HG03439 (cell line): ENCODE results near the gene CACNA1H.
"Not testable (repeated sequence)": the region's sequence is repeated elsewhere in the genome, so short reads cannot be mapped to it uniquely, and the experiment has no call there.

Source experiments
- ATAC-seq: cut with Tn5 transposase; IDR thresholded peaks from one replicate; pipeline ENCODE4 v1.9.1; 2021; ENCODE audit warnings: mild to moderate bottlenecking, moderate library complexity; ENCODE audit not compliant: unreplicated experiment

Gene CACNA1H

DNA sequence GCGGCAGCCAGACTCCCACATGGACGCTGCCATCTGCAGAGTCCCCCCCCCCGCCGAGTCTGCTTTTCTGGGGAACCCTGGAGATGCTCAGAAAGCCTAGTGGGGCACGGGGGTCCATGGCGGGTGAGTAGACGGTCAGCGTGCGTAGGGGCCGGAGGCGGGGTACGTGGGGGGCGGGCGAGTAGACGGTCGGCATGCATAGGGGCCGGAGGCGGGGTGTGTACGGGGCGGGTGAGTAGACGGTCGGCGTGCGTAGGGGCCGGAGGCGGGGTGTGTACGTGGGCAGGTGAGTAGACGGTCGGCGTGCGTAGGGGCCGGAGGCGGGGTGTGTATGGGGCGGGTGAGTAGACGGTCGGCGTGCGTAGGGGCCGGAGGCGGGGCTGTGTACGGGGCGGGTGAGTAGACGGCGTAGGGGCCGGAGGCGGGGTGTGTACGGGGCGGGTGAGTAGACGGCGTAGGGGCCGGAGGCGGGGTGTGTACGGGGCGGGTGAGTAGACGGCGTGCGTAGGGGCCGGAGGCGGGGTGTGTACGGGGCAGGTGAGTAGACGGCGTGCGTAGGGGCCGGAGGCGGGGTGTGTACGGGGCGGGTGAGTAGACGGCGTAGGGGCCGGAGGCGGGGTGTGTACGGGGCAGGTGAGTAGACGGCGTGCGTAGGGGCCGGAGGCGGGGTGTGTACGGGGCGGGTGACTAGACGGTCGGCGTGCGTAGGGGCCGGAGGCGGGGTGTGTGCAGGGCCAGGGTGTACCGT, 32.7 kb downstream of the CACNA1H start:
- ATAC-seq = not testable (repeated sequence)

DNA sequence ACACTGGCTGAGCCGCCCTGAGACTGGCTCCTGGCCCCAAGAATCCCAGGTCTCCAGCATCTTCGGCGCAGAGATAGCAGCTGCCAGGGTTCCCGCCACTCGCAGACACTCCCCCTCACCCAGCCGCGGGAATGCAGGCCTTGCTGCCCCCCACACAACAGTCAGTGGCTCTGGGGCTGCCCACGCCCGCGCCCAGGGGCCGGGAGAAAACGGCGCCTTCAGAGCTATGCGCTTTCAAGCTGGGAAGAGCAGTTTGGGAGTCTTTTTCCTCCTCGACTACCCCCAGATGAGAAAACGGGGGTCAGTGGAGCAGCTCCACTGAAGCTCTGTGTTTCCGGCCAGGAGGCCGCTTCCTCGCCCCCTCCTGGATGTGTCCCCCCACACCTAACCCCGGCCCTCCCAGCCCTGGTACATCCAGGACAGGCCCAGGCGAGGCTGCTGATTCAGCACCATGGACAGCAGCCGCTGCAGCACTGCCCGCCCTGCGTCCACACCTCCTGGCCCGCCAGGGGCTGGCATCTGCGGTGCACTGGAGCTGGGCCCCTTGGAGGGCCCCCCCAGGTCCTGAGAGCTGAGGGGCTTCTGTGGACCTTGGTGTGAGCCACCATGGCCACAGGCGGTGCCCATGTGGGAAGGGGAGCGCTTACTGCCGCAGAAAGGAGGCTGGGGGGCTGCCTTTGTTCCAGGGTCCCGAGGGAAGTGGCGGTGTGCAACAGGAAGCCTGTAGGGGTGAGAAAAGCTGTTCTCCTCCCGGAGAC, 35.7 kb downstream of the CACNA1H start:
- ATAC-seq = no peak

DNA sequence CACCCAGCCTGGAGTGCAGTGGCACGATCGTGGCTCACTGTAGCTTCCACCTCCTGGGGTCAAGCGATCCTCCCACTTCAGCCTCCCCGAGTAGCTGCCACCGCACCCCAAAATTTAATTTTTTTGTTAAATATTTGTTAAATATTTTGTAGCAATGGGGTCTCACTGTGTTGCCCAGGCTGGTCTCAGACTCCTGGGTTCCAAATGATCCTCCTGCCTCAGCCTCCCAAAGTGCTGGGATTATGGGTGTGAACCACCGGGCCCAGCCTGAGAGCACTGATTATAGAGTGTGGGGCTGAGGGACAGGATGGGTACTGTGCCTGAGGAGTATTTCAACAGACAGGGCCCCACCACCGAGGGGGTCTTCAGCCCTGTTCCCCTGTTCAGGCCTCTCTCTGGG, 36.5 kb downstream of the CACNA1H start:
- no peak for ATAC-seq

DNA sequence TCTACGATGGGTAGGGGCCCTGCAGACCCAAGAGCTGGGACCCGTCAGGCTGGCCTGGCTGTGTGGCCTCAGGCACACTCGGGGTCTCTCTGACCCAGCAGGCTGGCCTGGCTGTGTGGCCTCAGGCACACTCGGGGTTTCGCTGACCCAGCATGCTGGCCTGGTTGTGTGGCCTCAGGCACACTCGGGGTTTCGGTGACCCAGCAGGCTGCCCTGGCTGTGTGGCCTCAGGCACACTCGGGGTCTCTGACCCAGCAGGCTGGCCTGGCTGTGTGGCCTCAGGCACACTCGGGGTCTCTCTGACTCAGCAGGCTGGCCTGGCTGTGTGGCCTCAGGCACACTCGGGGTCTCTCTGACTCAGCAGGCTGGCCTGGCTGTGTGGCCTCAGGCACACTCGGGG, 37.9 kb downstream of the CACNA1H start:
- ATAC-seq = not testable (repeated sequence)

DNA sequence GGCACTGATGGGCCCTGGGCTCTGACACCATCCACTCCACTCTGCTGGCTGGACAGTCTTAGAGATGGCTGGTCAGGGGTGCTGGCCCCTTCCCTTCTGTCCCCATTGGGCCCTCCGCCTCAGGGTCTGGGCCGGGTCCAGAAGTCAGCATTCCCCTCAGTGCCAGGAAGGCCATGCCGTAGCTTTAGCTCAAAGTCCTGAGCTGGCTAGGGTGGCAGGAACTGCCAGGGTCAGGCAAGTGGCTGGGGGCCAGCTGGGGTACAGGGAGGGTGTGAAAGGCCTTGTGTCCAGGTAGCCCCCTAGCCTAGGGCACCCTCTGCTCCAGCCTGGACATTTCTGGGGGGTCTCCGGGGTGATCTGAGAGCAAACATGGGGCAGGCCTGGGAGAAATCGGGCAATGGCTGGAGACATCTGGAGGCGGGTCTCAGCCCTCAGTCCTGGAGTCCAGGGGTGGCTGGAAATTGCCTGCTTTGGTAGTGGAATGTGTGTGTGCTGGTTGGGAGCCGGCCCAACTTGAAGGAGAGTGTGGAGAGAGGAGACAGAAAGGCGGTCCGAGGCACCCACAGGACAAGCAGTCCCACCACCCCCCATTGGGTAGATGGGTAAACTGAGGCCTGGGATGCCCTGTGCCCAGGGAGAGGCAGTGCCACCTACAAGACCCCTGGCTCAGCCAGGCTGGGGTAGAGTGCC, 39.6 kb downstream of the CACNA1H start:
- ATAC-seq = no peak

DNA sequence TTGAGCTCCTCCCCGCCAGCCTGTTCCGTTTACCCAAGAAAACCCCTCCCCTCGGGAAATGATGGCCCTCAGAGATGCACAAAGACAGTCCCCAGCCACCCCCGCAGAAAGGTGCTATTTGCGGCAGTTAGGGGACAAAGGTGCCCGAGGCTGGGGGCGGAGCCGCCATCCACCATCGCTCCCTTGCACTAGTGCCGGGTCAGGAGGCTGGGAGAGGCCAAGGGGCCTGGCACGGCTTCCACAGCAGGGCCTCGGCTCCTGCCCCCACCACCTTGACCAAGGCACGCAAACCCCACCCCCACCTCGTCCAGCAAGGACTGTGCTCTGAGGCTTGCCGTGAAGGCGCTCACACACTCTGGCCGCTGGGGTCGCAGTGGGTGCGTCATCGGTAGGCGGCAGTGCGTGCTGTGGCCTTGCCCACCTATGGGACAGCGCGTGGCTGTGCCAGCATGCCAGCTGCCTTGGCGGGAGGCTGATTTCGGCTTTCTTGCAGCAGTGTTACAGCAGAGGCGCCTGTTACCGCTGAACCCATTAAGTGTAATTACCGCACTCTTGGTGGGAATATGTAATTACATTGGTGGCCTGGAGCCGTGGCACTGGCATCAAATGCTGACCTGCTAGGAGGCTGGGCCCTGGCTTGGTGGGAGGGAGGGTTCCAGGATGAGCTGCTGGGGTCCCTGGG, 40.4 kb downstream of the CACNA1H start:
- ATAC-seq = no peak

DNA sequence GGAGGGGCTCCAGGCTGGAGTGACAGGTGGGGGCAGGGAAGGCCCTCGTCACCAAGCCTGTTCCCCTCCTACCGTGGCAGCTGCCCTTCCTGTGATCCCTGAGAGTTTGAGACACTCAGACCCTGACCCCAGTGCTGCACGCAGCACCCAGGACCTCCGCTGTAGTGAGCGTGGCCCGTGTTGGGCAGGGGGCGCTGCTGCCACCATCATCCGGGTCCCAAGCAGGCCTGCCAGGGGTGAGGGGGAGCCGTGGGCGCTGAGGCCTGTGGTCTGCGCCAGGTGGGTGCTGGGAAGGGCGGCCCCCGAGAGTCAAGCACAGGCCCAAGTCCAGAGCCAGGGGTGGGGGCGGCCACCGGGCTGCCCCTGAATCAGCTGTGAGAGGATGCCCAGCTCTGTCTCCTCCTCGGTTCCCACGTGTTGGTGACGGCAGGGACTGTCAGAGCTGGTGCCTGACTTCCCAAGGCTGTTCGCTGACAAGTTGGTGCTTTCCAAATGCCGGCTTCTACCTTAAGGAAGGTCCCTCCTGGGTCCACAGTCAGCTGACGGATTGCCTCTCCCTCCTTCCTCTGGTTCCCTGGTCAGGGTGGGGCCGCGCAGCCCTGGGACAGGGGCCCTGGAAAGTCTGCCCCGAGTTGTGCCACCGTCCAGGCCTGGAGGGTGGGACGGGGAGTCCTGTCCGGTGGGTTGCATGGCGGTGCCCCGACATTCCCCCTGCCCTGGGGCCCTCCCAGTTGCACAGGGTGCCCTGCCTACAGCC, 41.1 kb downstream of the CACNA1H start:
- ATAC-seq = no peak

DNA sequence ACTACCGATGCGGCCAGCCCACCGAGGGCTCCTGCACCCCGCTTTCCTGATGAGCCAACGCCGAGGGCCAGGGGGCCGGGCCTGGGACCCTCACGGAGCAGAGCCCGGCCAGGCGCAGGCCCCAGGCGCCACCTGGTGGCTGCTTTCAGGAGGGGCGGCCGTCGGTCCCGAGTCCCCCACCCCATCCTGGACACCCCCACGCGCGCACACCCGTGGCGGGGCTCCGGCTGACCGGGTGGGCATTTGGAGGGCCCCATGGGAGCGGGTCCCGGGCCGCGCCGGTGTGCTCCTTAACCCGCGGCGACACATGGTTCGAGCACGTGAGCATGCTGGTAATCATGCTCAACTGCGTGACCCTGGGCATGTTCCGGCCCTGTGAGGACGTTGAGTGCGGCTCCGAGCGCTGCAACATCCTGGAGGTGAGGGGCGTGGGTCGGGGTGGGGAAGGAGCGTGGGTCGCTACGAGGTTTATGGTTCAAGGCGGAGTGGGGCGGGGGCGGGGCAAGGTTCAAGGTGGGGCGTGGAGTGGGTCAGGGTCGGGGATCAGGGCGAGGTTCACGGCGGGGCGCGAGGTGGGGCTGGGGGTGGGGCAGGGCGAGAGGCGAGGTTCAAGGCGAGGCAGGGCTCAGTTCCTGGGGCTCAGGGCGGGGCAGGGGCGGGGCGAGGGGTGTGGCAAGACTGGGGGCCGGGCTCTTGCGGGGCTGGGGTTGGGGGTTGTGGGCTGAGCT, 41.9 kb downstream of the CACNA1H start:
- ATAC-seq = no peak

DNA sequence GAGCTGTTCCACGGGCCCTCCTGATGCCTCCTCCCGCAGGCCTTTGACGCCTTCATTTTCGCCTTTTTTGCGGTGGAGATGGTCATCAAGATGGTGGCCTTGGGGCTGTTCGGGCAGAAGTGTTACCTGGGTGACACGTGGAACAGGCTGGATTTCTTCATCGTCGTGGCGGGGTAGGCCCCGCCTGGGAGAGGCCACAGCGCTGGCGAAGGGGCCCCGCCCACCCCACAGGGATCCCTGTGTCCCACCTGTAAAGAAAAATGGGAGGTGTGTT, 42.4 kb downstream of the CACNA1H start:
- no peak for ATAC-seq

DNA sequence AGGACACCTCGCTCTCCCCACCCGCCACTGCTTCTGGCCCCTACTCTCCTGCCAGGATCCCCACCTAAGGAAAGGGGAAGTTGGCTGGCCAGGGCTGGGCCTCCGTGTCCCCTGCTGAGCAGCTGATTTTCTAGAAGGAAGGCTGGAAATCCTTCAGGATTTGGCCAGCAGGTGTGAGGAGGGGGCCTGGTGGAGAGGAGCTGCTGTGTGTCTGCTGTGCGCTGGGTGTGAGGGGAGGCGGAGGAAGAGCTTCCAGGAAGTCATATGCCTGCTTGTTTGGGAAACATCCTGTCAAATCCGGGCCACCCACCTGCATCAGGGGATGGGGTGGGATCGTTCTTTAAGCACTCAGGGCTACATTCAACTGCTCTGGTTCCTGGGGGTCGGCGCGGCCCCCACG, 43.6 kb downstream of the CACNA1H start:
- ATAC-seq = no peak

DNA sequence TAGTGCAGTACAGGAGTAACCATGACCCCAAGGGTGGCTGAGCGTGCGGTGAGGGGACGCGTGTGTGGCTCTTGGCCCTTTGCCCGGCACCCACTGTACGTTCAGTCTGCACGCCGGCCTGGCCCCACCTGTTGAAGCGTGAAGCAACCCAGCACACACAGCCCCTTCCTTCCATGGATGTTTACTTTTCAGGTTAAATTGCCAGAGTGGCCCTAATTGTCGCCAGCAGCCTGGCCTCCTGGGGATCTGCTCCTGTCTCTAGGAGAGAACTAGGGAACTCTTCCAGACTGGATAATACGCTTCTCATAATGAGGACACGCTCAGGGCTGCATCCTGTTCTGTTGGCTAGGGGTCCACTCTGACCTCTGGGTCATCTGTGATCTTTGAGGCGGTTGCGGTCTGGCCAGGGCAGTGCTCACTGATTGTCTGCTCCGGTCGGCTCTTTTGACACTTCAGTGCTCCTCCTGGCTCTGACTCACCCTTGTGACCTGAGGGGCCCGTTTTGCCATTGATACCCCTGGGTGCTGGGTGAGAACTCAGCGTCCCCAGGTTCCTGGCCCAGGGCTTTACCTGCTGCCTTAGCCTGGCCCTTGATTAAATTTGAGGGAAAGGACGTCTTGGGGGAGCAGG, 44.4 kb downstream of the CACNA1H start:
- no peak for ATAC-seq

DNA sequence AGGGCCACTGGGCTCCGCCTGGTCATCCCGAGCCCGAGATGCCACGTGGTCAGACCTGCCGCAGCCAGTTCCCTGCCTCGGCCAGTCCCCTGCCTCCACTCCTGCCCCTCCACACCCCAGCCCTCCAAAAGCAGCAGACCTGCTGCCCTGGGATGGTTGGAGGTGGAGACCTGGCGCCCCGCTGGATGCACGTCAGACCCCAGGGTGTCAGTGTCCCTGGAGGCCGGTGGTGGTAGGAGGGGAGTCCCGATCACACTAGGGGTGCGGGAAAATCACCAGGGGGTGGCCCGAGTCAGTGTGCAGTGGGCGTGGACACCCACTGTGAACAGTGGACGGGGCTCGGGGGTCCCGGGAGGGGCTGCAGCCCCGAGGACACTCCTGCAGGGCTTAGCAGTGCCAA, 45.3 kb downstream of the CACNA1H start:
- ATAC-seq = no peak

DNA sequence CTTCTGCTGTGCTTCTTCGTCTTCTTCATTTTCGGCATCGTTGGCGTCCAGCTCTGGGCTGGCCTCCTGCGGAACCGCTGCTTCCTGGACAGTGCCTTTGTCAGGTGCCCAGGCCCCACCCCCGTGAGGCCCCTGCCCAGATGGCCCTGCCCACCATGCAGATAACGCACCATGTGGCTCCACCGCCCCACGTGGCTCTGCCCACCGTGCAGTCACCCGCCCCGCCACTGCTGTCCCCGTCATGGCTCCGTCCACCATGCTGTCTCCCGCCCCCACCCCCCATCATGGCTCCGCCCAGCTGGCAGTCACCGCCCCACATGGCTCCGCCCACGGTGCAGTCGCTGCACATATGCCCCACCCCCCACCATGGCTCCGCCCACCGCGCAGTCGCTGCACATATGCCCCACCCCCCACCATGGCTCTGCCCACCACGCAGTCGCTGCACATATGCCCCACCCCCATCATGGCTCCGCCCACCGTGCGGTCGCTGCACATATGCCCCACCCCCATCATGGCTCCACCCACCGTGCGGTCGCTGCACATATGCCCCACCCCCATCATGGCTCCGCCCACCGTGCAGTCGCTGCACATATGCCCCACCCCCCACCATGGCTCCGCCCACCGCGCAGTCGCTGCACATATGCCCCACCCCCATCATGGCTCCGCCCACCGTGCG, 45.9 kb downstream of the CACNA1H start:
- not testable (repeated sequence) for ATAC-seq

DNA sequence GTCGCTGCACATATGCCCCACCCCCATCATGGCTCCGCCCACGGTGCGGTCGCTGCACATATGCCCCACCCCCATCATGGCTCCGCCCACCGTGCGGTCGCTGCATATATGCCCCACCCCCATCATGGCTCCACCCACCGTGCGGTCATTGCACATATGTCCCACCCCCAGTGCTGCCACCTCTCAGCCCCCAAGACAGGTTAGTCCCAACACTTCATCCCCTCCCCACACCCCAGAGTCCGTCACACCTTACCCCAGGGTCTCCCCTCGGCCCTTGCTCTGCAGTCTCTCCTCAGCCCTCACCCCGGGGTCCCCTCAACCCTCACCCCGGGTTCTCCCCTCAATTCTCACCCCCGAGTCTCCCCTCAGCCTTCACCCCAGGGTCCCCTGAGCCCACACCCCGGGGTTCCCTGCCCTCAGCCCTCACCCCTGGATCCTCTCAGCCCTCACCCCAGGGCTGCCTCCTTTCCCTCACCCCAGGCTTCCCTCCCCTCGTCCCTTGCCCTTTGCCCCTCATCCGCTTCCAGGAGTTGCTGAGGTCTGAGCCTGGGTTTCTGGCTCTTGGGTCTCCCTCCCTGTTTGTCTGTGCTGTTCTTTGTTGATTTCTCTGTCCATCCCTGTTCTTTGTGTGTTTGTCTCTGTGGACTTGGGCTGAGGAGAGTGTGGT, 46.6 kb downstream of the CACNA1H start:
- no peak for ATAC-seq

DNA sequence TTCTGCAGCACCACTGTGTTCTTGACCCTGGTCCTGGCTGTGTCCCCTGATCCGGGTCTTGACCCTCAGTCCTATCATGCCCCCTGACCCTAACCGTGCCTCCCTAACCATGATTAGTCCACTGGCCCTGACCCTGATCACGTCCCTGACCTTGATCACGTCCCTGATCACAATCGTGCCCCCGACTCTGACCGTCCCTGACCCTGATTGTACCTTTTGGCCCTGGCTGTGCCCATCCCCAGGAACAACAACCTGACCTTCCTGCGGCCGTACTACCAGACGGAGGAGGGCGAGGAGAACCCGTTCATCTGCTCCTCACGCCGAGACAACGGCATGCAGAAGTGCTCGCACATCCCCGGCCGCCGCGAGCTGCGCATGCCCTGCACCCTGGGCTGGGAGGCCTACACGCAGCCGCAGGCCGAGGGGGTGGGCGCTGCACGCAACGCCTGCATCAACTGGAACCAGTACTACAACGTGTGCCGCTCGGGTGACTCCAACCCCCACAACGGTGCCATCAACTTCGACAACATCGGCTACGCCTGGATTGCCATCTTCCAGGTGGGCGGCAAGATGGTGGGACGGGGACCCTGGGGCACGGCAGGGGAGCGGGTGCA, 47.2 kb downstream of the CACNA1H start:
- no peak for ATAC-seq

DNA sequence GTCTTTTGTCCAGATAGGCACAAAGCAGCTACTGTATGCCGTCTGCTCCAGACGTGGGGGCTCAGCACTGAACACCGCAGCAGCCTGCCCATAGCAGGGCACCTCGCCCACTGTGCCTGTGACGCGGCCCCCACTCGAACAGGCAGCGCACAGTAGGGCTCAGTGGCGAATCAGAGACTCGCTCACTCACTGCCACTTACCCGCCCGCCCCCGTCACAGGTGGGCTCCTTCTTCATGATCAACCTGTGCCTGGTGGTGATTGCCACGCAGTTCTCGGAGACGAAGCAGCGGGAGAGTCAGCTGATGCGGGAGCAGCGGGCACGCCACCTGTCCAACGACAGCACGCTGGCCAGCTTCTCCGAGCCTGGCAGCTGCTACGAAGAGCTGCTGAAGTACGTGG, 48.5 kb downstream of the CACNA1H start:
- no peak for ATAC-seq

DNA sequence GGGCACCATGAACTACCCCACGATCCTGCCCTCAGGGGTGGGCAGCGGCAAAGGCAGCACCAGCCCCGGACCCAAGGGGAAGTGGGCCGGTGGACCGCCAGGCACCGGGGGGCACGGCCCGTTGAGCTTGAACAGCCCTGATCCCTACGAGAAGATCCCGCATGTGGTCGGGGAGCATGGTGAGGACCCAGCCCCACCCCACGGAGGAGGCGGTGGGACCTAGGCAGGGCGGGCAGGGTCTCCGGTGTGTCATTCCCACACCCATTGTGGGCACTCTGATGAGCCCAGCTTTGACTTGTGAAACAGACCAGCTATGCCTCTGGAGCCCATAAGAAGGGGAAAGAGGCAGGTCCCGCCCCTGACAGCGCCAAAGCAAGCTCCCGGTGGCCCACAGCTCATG, 49.4 kb downstream of the CACNA1H start:
- ATAC-seq = no peak

DNA sequence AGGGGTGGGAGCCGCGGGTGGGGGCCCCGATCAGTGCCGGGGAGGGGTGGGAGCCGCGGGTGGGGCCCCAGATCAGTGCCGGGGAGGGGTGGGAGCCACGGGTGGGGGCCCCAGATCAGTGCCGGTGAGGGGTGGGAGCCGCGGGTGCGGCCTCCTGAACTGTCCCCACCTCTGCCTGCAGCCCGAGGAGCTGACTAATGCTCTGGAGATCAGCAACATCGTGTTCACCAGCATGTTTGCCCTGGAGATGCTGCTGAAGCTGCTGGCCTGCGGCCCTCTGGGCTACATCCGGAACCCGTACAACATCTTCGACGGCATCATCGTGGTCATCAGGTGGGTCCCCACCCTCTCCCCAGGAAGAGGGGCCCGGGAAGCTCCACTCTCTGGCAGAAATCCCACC, 52.0 kb downstream of the CACNA1H start:
- no peak for ATAC-seq
